Epithelial cell of esophagus (primary cell): ENCODE data around the gene PTPN20.

Experiments
- DNase-seq: peaks from one replicate; pipeline ENCODE4 v3.0.0; 2010; ENCODE audit warnings: low read depth
- H3K4me3 ChIP-seq: 2 replicates; pipeline ENCODE4 v1.5.1; 2011; ENCODE audit warnings: mild to moderate bottlenecking, low read length, control low read depth
- CTCF ChIP-seq: IDR thresholded peaks from 2 replicates; pipeline ENCODE4 v1.5.1; 2011; ENCODE audit warnings: low read depth, mild to moderate bottlenecking, low read length, control low read depth, inconsistent platforms; ENCODE audit not compliant: insufficient read depth; ENCODE audit errors: missing control alignments

PTPN20 gene

GRCh38 chr10:47039562-47039913 lies 128.3 kb downstream of the PTPN20 start:
- no peak overlapping the region for H3K4me3 ChIP-seq
- TF ChIP-seq CTCF = no peak
- DNase-seq = no peak

- H3K4me3 ChIP-seq = no peak overlapping the region
- DNase-seq = no peak
- TF ChIP-seq CTCF = no peak
Observed at GRCh38 chr10:47040041-47040491, 128.8 kb downstream of the PTPN20 start.

GRCh38 chr10:47040681-47041080 lies 129.5 kb downstream of the PTPN20 start:
- DNase-seq = no peak
- H3K4me3 ChIP-seq = no peak overlapping the region
- TF ChIP-seq CTCF = no peak

GRCh38 chr10:47041396-47042198 lies 130.4 kb downstream of the PTPN20 start:
- TF ChIP-seq CTCF = no peak
- DNase-seq = no peak

GRCh38 chr10:47042199-47042473 lies 130.9 kb downstream of the PTPN20 start:
- TF ChIP-seq CTCF = no peak
- no peak overlapping the region for H3K4me3 ChIP-seq
- DNase-seq = no peak

More at GRCh38 chr10:47041396-47042198, 130.4 kb downstream of the PTPN20 start:
- no peak overlapping the region for H3K4me3 ChIP-seq

- no peak for TF ChIP-seq CTCF
- peak; percentile 11 for DNase-seq
- no peak overlapping the region for H3K4me3 ChIP-seq
Observed at GRCh38 chr10:47042780-47043750, 131.8 kb downstream of the PTPN20 start.
